Bronchial epithelial cell (primary cell): ENCODE measurements around the gene PRKG2. TPM values are rescaled to one million over a fixed set of nuclear protein-coding genes. Genes with fewer than 3 reads are reported as not detected.
"Not testable (repeated sequence)": the region's sequence is repeated elsewhere in the genome, so short reads cannot be mapped to it uniquely, and the experiment has no call there.

Experiments
- DNase-seq: peaks from one replicate; pipeline ENCODE4 v3.0.0-alpha.2; 2010; ENCODE audit warnings: low read depth
- FAIRE-seq: peaks from 2 replicates; lab custom pipeline; 2011; peaks lifted over from hg19 to GRCh38; lab: Jason Lieb, UNC
- H3K27me3 ChIP-seq: 2 replicates; pipeline ENCODE4 v1.5.1; 2011; ENCODE audit warnings: low read length; ENCODE audit not compliant: control insufficient read depth, insufficient read depth
- H3K36me3 ChIP-seq: 2 replicates; pipeline ENCODE4 v1.5.1; 2011; ENCODE audit warnings: low read length; ENCODE audit not compliant: control insufficient read depth, insufficient read depth
- H3K4me3 ChIP-seq: 2 replicates; pipeline ENCODE4 v1.5.1; 2011; ENCODE audit warnings: mild to moderate bottlenecking, low read depth, low read length, control low read depth
- CTCF ChIP-seq: IDR thresholded peaks from 2 replicates; pipeline ENCODE4 v1.5.1; 2011; ENCODE audit warnings: mild to moderate bottlenecking, moderate library complexity, low read length, control low read depth, inconsistent platforms; ENCODE audit not compliant: insufficient read depth, severe bottlenecking
- total RNA-seq: library from RNA; depleted of rRNA; stranded (reverse); fragments of >200 nt; gene quantifications from 2 replicates; pipeline ENCODE4 v1.2.1, GENCODE V29; 2014

The PRKG2 gene
- total RNA-seq, 1 donor from 2014 or later = 5.3 TPM

GRCh38 chr4:81237791-81238190 is 22.8 kb upstream of the PRKG2 start:
- TF ChIP-seq CTCF = no peak
- H3K36me3 ChIP-seq = no peaks in the 10 kb centered on the region
- DNase-seq = peak; percentile 30
- H3K27me3 ChIP-seq = no peaks in the 10 kb centered on the region
- FAIRE-seq = no peak
- no peak overlapping the region for H3K4me3 ChIP-seq

- Histone ChIP-seq H3K4me3 (no peak overlapping the region), H3K27me3 (no peaks in the 10 kb centered on the region), H3K36me3 (no peaks in the 10 kb centered on the region)
- FAIRE-seq (no peak), DNase-seq (no peak)
- no peak for TF ChIP-seq CTCF
Measured at GRCh38 chr4:81235982-81236749, 21.1 kb upstream of the PRKG2 start.

GRCh38 chr4:81227968-81228367 is 12.9 kb upstream of the PRKG2 start:
- TF ChIP-seq CTCF = no peak

GRCh38 chr4:81227138-81227537 is 12.1 kb upstream of the PRKG2 start:
- Histone ChIP-seq H3K4me3 (no peak overlapping the region), H3K27me3 (no peaks in the 10 kb centered on the region), H3K36me3 (no peaks in the 10 kb centered on the region)
- FAIRE-seq (no peak), DNase-seq (no peak)
- no peak for TF ChIP-seq CTCF

More at GRCh38 chr4:81227968-81228367, 12.9 kb upstream of the PRKG2 start:
- no peak for FAIRE-seq
- no peak for DNase-seq
- Histone ChIP-seq H3K27me3 (no peaks in the 10 kb centered on the region), H3K4me3 (no peak overlapping the region), H3K36me3 (no peaks in the 10 kb centered on the region)

GRCh38 chr4:81225252-81225651 is 10.2 kb upstream of the PRKG2 start:
- Histone ChIP-seq H3K36me3 (no peaks in the 10 kb centered on the region), H3K27me3 (no peaks in the 10 kb centered on the region), H3K4me3 (no peak overlapping the region)
- TF ChIP-seq CTCF = no peak
- DNase-seq (no peak), FAIRE-seq (no peak)

GRCh38 chr4:81222082-81222472 is 7.1 kb upstream of the PRKG2 start:
- not testable (repeated sequence) for H3K27me3 ChIP-seq, FAIRE-seq, H3K4me3 ChIP-seq, H3K36me3 ChIP-seq, DNase-seq
